Femur (tissue), 1 donor: Measurements from ENCODE around the gene SMIM41.
"Not testable (repeated sequence)": the region's sequence is repeated elsewhere in the genome, so short reads cannot be mapped to it uniquely, and the experiment has no call there.

Experiments
- DNase-seq: peaks from one replicate; pipeline ENCODE4 v3.0.0-alpha.2; 2017

Gene SMIM41

DNA sequence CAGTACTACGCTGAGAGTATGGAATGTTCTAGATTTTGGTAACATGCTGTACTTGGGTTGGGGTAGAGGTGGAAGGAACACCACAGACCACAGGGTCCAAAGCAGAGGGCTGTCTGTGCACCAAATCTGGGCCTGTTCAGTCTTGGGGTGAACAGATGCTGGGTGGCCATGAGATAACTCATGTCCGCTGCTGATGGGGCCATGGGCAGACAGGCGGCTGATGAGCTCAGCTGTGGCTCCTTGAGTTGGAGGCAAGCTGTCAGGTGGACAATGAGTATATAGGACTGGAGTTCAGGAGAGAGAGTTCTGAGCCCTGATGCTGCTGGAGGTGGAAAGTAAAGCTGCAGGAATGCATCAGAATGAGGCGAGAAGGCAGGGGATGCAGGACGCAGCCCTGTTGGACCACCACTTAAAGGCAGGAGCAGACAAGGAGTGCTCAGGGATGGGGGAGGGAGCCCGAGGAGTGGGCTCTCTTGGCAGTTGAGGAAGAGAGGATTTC is 6.2 kb downstream of the SMIM41 start:
- no peak for DNase-seq

DNA sequence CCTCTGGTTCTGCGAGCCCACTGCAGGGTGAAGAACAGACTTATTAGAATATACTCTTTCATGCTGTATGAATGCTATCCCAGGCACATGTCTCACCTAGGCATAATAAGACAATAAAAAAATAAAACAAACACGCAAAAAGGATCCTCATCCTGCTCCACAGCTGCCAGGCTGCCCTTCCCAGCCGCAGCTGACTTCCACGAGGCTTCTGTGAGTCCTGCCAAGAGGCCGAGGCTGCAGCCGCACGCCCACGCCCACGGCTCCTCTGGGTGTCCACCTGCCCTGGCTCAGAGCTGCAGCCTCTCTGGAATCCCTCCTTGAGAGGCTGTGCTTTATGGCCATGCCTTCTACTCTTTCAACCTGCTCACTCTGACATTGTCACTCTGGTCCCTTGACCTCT is 6.9 kb downstream of the SMIM41 start:
- no peak for DNase-seq

DNA sequence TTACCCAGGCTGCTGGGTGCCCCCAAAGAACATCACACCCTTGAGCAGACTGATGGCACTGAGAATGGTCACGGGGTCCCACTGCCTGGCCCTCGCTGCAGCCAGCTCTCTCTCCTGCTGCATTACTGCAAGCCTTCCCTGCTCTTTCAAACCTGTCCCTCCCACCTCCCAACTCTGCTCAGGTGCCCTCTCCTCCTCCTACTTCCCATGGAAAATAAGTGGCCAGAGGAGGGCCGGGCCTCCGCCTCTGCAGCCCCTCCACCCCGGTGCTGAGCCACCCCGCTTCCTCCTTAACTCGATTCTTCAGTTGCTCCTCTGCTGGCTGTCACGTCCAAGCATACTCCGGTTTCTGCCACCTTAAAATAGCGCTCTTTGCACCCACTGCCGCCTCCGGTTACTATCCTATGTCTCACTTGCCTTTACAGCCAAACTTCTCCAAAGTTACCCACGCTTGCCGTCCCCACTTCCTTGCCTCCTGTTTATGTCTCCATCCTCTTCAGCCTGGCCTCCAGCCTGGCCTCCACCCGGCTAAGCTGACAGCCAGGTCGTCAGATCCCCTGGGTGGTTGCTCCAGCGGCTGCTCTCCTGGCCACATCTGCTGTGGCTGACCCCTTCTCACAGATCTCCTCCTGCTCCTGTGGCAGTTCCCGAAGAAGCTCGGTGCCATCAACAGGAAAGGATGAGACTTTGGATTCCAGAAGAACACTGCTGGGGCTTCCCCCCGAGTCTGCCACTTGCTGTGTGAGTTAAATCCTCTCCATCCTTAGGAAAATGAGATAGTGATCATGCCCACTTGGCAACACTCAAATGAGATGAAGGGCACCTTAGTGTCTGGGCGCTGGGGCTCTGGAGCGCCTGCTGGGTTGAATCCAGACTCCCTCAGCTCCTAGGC is 7.7 kb downstream of the SMIM41 start:
- DNase-seq = no peak

DNA sequence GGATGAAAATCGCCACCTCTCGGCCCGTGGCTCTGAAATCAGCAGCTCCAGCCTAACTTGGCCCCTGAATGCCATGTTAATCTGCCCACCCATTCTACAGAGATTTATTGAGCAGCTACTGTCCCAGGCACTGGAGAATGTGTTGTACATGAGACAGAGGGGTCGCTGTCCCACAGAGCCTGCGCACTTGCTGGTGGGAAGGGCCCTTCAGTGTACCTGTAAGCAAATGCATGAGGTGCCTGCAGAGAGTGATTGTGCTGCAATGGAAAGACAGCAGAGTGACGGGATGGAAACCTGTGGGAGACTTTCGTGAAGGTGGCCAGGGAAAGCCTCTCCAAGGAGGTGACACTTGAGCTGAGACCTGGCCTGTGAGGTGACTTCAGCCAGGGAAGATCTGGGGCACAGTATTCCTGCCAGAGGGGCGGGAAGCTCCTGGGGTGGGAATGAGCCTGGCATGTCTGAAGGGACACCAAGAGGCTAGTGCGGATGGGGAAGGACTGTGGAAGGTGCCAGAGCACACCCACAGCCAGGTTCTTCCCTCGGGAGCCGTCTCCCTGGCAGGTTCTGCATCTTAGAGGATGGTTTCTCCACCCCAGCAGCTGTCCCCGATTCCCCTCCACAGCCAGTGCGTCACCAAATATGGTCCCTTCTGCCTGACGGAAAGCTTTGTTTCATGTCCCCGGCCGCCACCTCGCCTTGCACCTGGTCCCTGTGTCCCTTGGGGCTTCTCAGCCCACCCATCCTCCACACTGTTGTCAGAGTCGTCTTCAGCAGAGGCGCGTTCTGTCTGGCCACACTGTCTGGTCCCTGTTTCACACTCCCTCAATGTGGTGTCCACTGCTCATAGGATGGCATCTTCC is 8.7 kb downstream of the SMIM41 start:
- no peak for DNase-seq

DNA sequence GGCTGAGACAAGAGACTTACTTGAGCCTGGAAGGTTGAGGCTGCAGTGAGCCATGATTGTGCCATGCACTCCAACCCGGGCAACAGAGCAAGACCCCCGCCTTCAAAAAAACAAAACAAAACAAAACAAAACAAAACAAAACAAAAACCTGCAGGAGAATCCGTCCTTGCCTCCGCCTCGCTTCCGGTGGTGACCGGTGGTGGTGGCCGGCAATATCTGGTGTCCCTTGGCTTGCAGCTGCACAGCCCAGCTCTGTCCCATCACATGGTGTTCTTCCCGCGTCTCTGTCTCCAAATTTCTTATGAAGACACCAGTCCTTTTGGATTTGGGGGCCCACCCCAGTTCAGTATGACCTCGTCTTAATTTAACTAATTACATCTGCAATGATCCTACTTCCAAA is 10.0 kb downstream of the SMIM41 start:
- DNase-seq = no peak

DNA sequence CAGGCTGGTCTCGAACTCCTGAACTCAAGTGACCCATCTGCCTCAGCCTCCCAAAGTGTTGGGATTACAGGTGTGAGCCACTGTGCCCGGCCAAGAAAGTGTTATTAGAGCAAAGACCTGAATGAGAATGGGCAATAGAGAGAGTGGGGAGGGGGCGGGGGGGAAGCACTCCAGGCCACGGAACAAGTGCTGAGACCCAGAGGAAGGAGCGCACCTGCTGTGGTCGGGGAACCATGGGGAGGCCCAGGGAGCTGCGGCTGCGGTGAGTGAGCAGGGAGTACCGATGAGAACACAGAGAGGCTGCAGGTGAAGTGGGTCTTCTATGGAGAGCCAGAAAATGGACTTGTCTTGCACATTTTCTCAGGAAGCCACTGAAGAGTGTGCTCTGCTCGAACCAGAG is 10.8 kb downstream of the SMIM41 start:
- no peak for DNase-seq

DNA sequence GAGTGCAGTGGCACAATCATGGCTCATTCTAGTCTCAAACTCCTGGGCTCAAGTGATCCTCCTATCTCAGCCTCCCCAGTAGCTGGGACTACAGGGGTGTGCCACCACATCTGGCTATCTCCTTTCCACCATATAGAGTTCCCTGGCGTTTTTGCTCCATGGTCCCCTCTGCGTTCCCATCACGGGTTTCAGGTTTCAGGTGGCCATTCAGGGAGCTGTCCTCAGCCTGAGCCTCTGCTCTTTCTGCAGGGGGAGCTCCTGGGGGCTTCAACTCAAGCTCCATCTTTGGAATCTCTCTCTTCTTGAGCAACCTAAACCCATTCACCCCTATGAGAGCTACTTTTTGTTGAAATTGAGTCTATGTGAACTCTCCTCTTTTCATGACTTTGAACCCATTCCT is 11.6 kb downstream of the SMIM41 start:
- no peak for DNase-seq

DNA sequence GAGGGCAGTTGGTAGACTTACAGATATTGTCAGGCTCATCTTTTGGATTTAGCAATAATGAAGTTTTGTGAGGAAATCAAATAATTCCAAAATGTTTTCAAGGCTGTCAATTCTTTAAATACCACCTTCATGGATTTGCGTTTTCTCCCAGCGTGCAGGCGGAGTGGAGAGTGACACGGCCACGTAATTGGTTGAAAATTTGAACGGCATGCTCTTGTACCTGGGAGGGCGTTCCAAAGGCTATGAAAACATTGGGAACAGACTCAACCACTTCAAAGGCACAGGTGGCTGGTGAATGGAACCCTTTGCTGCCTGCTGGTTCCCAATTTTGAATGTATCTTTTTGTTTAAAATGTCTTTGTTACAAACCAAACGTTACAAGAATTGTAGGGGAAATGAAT is 12.4 kb downstream of the SMIM41 start:
- DNase-seq = no peak

DNA sequence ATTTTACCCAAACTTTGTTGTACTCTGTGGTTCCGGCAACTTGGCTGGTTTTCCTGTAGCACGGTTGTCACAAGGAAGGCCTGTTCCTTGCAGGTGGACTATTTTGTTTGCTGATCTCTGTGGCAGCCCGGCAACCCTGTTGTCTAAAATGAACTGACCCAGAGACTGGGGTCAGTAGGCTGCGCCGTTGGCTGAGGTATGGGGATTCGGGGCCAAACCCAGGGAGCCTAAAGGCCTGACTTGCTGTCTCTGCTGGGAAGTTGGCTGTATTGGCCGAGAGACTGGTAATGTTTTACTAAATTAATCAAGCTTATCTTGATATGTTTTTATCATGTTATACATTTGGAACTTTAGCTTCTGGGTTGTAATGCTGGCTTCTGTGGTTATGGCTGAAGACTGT is 13.8 kb downstream of the SMIM41 start:
- no peak for DNase-seq

DNA sequence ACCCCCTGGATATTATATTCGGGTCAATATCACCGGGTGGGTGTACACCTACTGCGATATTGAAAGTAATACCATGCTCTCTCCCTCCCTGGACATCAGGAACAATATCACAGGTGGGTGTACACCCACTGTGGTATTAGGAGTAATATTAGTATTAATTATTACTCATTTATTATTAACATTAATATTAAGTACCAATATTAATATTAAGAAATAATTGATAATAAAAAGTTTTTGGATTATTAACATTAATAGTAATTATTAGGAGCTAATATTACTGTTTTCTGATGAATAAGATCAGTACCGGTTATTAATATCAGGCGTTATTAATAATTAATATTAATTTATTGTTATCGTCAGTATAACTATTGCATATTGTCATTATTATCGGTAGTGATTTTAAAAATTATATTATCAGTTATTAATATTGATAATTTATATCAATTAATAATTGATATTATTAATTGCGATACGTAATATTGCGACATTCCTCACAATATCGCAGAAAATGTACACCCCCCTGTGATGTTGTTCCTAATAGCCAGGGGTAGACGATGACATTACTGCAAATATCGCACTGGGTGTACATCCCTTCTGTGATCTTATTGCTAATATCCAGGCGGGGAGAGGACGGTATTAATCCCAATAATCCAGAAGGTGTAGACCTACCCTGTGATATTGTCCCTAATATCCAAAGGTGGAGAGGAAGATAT is 17.0 kb downstream of the SMIM41 start:
- no peak for DNase-seq

DNA sequence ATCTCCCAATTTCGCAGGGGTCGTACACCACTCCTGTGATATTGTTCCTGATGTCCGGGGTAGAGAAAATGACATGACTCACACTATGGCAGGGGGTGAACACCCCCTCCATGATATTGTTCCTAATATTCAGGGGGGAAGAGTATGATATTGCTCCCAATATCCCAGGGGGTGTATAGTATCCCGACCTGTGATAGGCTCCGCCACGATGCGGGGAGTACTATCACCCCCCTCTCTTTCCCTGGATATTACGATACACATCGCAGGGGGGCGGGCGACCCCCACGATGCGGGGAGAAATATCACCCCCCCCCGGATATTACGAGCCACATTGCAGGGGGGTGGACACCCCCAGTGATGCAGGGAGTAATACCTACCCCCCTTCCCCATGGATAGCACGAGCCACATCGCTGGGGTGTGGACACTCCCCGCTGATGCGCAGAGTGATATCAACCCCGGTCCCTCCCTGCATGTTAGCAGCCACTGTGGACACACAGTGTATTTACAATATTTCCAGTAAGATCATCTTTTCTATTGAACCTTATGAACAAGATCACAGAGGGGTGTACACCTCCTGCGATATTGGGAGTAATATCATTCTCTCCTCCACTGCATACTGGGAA is 17.7 kb downstream of the SMIM41 start:
- DNase-seq = no peak

DNA sequence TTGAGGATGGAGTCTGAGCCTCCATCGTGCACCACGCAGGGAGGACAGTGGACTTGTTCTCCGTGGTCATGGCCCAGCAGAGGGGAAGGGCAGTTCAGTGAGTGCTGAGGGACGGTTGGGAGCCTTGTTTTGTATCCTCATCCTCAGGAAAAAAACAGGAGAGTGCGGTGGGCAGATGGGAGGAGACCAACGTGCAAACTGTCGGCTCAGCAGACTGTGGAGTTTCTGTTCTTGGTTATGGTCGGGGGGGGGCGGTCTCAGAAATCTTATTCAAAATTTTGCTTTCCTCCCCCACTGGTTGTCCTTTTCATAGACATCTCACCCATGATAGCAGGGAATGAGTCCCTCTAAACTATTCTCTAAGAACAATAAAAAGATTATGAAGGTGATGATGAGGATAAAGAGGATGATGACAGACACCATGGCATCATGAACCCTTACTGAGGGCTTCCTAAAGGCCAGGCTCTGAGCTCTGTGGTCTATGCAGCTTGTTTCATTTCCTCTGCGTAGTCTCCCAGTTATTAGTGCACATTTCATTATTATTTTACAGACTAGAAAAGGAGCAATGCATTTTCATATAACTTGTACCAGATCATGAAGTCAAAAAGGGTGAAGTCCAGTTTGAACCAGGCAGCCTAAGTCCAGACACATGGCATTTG is 25.1 kb downstream of the SMIM41 start:
- DNase-seq = not testable (repeated sequence)

DNA sequence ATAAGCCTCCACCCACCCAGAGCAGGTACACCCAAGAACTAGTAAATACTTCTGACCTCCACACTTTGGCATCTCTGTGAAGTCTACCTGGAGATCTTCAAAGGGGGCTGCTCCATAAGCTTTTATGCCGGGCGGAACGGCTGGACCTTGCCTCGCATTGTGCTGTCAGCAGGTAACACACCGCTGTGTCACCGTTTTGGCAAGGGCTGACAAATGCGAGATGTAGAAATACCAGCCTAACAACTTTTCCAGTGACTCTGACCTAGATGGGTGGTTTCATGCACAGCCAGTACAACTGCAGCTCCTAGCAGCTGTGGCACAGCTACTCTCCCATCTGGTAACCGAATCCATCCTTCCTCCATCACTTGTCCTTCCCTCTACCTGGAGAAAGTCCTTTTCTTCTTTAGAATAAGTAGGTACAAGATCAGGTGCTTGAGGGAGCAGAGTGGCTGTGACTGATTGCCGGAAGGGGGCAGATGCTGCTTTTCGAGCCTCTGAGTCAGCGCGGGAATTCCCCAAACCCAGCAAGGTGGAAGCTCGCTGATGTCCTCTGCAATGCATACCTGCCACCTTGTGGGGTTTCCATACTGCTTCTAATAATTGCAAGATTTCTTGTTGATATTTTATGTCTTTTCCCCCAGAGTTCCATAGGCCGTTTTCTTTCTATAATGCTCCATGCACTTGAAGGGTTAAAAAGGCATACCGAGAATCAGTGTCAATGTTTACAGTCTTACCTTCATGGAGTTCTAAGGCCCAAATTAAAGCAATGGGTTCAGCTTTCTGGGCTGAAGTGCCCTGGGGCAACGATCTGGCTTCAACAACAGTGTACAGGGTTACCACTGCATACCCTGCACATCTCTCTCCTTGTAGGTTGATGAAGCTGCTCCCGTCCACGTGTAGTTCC is 37.0 kb downstream of the SMIM41 start:
- not testable (repeated sequence) for DNase-seq

DNA sequence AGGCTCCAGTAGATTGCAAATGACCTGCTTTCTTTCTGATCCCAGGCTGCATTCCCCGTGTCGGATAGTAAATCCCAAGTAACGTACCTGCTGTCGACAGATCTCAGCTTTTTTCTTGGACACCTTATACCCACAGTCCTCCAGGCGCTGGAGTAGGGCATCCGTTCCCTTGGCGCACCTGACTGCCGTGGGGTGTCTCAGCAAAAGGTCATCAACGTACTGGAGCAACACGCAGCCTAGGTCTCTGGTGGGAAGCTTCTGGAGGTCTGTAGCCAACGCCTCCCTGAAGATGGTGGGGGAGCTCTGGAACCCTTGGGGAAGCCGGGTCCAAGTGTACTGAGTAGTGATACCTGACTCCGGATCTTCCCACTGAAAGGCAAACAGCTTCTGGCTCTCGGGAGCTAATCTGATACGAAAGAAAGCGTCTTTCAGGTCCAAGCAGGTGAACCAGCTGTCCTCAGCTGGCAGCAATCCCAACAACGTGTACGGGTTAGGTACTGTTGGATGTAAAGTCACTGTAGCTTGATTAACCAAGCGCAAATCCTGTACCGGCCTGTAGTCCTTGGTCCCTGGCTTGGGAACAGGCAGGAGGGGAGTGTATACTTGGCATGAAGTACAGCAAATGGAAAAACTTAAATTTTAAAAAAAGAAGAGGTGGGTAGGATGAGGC is 38.4 kb downstream of the SMIM41 start:
- not testable (repeated sequence) for DNase-seq

DNA sequence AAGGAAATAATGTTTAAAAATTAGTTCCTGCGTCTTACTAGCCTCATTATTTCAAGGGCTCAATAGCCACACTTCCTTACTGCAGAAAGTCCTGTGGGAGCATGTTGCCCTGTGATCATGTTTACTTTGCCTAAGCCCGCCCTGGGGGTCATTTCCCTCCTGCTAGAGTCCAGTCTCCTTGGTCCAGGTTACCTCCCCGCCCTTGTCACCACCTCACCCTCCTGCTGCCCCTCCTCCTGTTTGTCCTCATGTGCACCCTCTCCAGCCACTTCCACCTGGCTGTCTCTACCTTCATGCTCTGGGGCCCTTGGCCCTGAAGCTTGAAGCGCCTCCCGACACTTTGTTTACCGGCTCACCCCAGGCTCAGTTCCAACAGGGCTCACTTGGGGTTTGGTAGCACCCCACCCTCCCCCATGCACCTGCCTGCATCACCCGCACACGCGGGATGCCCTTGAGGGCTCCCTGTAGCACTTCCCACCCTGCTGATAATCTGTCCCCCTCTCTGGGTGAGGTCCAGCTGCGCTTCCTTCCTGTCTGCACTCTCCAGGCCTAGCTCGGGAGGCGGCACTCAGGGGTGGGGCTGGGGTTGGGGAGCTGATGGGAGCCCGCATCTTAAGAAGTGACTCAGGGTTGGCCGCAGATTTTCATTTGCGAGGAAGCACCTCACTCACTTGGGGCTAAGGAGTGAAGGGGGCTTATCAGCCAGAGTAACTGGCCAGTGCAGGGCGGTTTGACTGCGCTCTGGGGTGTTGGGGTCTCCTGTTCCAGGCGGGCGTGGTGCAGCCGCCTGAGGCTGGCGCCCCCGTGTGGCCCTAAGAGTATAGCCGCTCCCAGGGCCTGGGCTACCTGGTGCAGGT is 40.1 kb downstream of the SMIM41 start:
- no peak for DNase-seq

DNA sequence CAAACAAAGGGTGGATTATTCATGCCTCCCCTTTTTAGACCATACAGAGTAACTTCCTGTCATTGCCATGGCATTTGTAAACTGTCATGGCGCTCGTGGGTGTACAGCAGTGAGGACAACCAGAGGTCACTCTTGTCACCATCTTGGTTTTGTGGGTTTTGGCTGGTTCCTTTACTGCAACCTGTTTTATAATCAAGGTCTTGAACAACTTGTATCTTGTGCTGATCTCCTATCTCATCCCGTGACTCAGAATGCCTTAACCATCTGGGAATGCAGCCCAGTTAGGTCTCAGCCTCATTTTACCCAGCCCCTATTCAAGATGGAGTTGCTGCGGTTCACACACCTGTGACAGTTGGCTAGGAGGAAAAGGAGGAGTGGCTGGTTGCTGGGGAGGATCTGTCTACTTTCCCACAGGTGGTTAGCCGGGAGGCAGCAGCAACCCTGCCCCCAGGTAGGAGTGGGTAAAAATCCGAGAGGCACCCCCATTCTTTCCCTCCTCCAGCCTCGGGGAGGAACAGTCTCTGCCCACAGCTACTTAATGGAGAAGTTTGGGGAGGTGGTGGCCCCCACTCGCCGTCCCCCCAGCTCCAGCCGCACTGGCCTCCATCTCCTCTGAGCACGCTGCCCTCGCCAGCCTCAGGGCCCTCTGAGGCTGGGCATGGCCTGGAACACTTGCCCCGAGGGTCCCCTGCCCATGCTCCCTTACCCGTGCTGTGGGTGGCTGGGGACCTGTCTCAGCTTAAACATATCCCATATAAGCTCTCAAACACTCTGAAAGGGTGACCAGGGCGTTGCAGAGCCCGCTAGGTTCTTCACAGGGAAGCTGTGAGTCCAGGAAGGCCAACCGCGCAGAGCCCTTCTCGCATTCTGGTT is 41.7 kb downstream of the SMIM41 start:
- DNase-seq = no peak

DNA sequence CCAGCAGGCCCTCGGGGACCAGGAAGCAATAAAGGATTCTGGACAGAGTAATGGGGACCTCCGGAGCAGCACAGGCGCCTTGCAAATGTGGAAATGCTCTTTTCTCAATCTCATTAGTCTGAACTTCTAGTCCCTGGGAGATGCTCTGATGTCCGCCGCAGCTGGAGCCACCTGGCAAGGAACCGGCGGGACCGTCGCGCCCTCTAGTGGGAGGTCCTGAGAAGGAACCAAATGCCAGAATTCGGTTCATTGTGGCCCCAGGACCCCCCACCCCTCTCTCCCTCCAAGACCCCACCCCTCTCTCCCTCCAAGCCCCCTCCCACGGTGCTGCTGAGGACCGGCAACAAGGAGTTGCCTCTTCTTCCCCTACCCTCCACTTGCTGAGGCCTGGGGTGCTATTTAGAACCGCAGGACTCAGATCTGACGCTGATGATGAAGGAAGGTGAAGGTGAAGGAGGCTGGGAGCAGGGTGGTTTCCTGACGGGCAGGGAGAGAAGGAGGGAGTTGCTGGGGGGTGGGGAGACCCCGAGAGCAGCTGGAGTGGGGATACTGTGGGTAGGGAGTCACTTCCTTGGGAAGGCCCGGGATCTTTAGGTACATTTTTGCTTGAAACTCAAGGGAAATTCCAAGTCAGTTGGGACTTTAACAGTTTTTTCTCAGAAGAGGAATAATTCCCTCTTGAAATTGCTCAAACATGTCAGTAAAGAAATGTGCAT is 42.5 kb downstream of the SMIM41 start:
- peak; percentile 71 for DNase-seq

DNA sequence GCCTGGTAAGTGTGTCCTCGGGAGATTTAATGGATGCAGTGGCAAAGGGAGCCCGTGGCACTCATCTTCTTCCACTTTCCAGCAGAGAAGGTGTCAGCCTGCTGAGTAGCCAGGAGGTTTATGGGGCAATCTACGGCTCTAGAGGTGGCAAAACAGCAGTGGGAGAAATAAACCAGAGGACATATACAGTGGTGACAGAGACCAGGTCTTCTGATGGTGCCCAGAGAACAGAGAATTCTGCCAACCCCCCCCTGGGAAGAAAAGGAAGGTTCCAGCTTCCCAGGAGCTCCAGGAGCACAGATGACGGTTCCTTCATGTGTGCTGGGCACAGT is 43.0 kb downstream of the SMIM41 start:
- DNase-seq = no peak
